Activated CD4-positive, CD25-positive, alpha-beta regulatory T cell treated with anti-CD3 and anti-CD28 coated beads, Interleukin-2, amount 50 U/mL, for 24 hours (primary cell): ENCODE measurements around the gene TBCEL.
"Not testable (repeated sequence)": the region's sequence is repeated elsewhere in the genome, so short reads cannot be mapped to it uniquely, and the experiment has no call there.

Experiments used
- ATAC-seq, 2 donors: fragments of 150-1000 bp; cut with Tn5 transposase; one replicate each; pipeline ENCODE4 v1.10.0; 2021; ENCODE audit warnings: mild to moderate bottlenecking in 1 of 2, moderate library complexity in 1 of 2

The TBCEL gene

DNA sequence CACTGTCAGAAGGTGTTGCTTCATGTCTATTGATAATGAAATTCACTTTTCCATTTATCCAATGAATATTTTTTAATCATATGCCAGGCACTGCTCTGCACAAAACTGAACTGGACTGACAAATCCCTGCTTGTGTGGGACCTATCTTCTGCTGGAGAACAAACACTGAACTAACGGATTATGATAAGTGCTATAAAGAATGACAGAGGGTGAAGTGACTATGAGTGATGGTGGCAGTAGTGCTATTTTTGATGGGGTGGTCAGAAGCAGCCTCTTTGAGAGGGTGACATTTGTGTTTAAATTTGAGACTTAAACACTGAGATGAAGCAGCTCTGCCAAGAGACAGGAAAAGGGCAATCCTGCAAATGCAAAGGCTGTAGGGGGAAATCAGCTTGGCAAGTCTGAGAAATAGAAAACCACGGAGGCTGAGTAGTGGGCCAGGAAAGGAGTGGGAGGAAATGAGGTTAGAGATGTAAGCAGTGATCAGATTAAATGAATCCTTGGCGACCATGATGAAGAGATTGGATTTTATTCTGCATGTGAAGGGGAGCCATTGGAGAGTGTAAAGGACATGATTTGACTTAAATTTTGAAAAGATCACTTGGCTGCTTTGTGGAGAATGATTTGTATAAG lies 6.0 kb downstream of the TBCEL start:
- ATAC-seq = no peak

DNA sequence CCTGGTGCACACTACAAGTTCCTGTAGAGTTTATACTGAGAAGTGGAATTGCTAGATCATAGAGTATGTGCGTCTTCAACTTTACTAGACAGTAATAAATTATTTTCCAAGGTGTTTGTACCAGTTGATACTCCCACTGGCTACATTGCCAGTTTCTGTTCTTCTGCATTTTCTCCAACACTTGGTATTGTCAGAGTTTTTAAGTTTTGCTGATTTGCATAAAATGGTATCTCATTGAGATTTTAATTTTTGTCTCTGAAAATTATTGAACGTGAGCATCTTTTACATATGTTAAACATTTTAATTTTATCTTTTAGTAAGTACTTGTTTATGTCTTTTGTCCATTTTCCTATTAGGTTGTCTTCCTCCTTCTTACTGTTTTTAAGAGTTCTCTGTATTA lies 7.3 kb downstream of the TBCEL start:
- no peak for ATAC-seq

DNA sequence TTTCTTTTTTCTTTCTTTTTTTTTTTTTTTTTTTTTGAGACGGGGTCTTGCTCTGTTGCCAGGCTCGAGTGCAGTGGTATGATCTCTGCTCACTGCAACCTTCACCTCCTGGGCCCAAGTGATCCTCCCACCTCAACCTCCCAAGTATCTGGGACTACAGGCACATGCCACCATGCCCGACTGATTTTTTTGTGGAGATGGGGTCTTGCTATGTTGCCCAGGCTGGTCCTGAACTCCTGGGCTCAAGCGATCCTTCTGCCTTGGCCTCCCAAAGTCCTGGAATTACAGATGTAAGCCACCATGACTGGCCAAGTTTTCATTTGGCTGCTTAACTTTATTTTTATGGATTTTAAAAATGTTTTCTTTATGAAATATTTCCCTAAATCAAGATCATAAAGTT lies 7.7 kb downstream of the TBCEL start:
- ATAC-seq = not testable (repeated sequence)

DNA sequence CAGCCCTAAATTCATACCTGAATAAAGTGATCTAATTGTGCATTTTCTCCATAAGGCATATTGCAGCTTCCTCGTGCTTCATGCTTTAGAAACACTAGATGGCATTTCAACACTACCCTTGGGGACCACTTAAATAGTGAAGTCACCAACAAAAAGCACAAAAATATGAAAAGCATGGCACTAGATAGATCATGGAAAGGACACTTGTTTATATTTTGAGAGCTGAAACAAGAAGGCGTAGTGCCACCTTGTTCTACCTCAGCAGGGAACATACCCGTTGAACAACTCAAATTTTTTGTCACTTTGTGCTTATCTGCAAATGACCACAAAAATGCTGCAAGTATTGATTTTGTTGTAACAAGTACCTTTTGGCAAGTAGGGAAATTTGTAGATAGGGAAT lies 8.6 kb downstream of the TBCEL start:
- ATAC-seq = no peak

DNA sequence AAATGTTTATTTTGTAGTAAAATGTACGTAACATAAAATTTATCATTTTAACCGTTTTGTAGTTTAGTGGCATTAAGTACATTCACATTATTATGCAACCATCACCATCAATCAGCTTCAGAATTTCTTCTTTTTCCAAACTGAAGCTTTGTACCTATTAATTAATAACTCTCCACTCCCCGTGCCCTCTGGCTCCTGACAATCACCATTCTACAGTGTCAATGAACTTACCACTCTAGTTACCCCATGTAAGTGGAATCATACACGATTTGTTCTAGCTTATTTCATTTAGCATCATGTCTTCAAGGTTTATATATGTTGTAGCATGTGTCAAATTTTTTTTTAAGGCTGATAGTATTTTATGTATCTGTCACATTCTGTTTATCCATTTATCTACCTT lies 9.7 kb downstream of the TBCEL start:
- no peak for ATAC-seq

DNA sequence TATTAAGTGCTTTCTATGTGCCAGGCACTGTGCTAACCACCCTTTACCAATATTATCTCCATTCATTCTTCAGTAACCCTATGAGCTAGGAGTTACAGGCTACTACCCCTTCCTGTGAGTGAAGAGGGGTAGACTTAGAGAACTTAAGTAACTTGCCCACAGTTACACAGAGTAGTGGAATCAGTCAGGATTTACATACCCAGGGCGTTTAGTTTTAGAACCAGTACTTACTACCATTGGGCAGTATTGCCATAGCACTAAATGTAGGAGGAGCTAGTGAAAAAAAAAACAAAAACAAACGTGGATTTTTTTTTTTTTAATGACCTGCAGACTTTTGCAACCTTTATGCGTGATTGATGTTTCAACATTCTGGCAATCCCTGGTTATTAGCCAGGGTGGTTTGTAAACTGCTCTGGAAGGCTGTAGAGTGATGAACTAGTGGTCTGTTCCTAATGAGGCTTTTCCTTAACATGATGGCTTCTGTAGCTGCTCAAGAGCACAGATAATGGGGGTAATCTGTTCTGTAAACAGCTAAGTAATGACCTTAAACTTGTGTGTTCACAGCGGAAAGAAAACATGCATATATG lies 11.4 kb downstream of the TBCEL start:
- ATAC-seq = no peak

DNA sequence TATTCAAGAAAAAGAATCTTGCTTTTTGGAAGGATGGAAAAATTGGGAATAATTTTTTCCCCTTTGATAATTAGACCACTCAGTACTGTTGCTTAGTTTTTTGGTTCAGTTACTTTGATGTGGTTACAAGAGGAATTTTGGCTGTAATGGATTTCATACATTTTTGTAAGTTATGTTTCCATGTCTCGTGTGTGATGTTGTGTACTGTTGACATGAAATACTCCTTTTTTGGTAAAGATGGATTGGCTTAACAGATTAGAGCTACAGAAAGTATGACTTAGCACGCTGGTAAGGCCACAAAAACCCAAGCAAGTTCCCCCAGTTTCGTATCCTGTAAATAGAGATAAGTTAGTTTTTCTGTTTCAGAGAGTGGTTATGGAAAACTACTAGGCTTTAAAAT lies 11.9 kb downstream of the TBCEL start:
- peak in 1 of 2 donors; percentile 45 for ATAC-seq

DNA sequence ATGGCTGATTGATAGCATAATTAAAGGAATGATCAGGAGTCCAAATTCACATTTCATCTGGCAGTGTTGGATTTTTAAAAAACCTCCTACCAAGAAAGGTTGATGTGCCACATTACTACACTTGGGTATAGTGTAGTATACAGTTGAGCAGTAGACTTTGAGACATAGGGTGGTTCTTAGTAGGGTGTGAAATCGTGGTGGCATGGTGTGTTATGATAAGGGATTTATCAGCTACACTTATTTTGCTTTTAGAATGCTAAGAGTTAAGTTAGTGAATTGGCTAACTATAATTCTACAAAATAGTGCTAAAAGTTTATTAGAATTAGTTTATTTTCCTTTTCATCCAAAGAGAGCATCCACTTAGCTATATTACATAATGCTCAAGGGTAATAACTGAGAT lies 13.1 kb downstream of the TBCEL start:
- ATAC-seq = no peak

DNA sequence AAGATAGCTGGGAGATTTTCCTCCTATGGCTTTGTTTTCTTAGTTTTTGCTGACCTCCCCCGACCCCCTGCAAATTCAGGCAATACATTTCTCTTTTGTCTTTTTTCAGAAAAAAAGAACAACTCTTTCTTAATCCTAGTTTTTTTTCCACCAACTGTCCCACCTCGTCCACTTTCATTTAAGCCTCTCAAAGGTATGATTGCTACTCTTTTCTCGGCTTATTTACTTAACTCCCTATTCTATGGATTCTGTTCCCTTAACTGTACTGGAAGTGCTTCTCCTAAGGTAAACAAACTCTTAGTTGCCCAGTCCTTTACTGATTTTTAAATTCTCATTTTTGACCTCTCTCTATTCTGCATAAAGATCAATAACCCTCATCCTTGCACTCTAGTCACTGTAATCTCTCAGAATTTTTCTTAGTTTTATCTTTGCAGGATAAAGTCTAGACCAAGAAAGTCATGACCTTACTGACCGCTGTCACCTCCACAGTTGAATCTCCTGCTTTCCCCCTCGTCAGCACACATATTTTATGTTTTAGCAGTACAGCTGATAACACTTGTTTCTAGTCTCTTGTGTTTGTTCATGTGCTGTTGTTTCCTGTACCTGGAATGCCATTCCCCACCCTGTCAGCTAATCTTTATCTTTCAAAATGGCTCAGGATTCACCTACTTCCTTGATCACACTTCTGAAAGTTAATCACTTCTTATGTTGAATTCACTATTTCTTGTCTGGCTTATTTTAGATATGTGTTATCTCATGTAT lies 14.9 kb downstream of the TBCEL start:
- no peak for ATAC-seq

DNA sequence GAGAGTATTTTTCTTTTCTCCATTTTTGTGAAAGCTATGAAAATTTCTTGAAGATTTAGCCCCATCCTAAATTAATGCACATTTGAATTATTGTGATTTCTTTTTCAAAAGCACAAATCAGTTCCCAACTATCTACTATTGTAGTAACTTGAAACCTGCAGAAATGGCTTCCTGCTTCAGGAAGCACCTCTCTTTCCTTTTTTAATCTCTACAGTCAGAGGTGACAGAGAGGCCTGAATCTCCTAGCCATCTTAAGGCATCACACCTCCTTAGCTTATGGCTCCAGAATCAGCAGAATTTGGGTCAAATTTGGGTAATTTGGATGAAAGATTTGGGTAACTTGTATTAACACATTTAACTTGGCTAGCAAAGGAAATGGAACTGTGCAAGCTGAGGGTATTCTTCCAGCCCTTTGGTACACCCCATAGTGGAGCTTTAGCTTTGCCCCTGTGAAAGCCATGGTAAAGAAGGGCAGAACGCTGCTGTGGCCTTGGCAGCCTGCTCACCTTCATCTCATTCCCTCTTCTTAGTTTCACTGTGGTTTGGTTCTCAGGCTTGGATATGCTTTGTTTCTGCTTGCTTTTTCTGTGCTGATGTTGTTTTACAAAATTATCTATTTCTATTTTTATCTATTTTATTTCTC lies 16.2 kb downstream of the TBCEL start:
- ATAC-seq = no peak

DNA sequence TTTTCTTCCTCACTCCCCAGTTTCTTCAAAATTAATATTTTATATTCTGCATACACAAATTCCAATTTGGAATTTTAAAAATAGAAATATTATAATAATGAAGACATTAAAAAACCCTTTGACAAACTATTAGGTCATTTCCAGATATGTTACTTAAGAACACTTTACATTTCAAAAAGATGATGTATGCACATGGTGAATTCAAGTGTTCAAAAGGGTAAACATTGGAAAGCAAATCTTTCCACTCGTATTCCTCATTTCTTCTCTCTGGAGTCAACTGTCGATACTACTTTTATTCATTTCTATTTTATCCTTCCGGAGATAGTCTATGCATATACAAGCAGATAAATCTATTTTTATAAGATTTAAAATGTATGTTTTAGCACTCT lies 16.7 kb downstream of the TBCEL start:
- ATAC-seq = no peak

DNA sequence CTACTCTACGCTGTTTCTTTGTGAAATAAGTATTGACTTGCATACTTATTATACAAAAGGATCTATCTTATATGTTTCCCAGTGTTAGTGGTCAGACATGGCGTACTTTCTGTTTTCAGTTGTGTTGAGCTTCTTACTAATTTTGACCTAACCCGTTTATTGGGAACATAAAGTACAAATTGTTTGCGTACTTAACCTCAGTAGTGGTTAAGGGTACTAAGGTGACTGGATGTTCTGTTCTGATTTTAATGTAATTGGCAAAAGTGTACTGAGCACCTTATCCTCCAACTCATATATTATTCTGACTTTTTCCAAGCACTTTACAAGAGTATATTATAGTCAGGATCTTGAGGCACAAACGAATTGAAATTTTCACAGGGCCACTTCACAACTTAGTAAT lies 17.2 kb downstream of the TBCEL start:
- ATAC-seq = no peak

DNA sequence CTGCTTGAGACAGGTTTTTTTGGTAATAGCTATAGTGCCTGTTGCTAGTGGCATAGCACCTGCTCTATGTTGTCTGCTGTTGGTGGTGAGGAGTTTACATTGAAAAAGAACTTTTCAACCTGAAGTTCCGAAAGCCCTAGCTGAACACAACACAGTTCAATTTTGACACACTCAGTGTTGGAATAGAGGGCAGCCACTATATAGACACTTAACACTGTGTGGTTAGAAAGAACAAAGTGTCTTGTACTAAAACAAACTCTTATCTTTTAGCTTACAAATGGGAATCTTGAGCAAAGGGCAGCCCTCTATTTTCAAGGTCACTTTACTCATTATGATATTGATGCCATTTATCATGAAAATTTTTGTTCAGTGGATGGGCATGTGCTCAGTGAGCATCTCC lies 18.4 kb downstream of the TBCEL start:
- no peak for ATAC-seq

DNA sequence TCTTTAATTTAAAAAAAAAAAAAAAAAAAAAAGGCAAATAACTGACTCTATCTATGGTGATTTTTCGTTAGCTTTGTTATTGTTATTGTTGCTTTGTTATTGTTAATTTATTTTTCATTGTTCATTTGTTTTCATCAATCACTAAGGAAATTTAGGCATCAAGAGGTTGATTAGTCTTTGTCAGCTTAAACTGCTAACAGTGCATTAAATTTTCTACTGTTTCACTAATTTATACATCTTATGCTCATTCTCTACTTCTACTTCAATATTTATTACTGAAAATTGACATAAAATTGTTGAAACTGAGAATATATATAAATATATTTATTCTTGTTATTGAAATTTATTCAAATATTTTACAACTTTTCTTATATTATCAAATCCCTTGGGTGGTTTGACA lies 24.0 kb downstream of the TBCEL start:
- no peak for ATAC-seq

DNA sequence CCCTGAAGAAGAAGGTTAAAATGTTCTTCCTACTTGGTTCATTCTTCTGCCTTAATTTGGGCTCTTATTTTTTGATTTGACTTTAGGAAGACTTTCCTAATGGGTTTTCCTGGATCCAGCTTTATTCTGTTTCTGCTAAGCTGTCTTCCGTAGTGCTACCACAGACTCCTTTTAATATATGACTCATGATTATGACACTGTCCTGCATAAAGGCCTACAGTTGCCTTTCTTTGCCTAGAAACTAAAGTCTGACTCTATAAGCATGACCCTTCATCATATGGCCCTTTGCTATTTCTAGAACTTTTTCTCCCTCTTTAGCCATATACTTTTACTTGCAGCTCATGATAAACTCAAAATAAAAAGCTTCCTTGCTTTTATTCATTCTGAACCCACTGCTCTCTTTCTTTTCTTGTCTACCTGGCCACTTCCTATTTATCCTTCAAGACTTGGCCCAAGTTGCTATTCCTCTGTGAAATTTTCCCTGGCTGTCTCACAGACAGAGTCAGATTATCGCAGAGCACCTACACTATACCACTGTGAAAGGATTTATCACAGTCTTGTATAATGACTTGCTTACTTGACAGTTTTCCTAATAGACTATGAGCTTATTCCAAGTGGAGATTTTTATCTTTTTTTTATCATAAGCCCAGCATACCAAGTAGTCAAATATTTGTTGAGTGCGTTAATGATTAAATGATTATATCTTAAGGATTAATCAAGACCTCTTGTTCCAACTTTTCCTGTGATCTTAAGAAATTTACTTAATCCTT lies 24.7 kb downstream of the TBCEL start:
- ATAC-seq = no peak

DNA sequence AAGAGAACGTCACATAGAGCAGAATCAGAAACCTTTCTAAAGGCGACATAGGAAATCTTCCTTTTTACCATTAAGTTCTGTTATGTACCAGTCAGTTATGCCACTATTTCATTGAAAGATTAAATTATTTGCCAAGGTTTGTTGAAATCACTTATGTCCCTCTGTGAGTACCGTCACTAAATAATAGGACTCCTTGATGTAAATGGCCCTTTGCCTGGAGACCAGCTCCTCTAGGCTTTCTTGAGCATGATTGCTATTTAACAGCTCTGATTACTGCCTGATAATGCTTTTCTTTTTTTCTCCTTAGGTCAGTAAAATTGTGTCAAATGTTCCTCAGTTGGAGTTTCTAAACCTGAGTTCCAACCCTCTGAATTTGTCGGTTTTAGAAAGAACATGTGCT lies 29.3 kb downstream of the TBCEL start:
- ATAC-seq = no peak

DNA sequence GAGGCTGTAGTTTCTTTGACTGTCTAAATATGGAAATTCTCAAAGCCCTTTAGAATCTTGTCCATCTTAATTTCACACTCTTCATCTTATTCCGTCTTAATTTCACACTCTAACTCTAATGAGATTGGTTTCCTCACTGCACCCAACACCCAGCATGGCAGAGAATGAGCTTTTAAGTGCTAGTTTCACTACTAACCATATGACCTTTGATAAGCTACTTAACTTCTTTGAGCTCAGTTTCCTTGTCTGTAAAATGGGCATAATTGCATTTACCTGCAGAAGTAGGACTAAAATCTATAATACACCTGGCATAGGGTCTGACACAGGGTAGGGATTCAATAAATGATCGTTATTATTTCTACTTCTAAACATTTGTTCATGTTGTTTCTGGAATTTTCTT lies 30.4 kb downstream of the TBCEL start:
- no peak for ATAC-seq

DNA sequence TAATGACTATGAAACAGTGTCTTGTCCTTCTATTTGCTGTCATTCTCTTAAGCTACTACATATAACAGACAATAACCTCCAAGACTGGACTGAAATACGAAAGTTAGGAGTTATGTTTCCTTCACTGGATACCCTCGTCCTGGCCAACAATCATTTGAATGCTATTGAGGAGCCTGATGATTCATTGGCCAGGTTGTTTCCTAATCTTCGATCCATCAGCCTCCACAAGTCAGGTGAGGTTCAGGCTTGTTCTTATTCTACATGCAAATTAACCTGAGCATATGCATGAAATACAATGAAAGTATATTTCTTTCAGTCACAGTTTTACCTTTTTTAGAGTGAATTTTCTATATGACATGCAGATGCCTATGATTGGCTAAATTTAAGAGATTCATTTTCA lies 31.2 kb downstream of the TBCEL start:
- ATAC-seq = no peak

DNA sequence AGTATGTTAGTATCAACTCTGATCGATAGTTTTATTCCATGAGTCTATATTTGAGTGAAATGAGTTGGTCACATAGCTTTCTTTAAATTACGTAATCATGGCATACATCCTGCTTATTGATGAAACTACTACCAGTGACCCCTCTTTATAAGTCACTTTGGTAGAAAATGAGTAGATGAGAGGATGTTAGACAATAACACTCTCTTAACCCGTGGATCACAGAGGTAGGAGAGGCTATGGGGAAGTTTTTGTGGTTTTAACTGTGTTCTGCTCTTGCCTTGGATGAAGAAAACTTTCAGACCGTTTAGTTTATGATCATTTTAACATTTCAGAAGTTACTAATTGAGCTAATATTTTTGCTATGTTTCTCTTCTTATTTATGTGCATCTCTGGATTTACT lies 34.0 kb downstream of the TBCEL start:
- ATAC-seq = no peak

DNA sequence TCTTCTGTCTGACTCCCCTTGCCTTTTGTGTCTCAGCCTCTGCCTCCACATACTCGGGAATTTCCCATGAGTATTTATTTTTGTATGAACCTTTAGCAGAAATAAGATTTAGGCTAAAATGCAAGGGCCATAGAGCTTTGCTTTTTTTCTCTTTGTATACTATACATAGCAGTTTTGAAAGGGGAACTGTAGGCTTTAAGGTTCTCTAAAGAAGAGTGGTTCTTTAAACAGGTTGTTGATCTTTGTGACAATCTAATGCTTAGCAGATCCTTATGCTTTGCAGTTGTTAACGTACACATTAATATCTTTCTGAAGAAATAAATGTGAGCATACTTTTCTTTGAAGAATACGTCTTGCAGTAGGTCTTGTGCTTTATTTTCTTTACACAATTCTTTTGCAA lies 35.0 kb downstream of the TBCEL start:
- no peak for ATAC-seq

DNA sequence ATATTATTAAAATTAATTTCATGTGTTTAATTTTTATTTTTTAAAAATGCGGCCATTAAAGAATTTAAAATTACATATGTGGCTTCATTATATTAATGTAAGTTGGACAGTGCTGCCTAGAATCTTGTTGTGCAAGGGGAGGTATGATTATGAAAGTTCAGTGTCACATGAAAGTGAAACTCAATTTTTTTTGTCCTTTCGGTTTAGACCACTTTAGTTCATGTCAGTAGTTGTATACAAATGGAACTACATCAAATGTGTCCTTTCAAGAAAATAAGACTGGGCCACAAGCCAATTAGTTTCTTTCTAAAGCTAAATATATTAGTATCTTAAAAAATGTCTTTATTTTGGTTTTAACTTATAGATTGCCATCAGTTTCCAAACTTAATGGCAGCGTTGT lies 35.7 kb downstream of the TBCEL start:
- ATAC-seq = peak; percentile 38 to 45

DNA sequence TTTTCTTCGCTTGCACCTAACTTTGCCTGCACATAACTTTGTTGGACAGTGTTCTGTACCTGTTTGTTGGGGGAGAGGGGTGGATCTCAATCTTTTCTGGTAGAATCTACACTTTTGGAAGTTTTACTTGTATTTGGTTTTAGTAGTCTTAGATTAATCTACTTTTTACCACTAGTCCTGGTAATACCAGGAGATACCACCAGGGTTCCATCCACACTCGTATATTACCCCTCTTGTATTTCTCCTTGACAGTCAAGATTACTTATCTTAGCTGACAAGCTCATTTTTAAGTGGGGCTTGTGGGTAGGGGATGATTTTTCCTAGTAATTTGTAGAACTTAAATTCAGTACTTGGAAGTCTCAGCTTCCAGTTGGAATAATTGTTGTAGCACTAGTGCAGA lies 39.8 kb downstream of the TBCEL start:
- no peak for ATAC-seq

DNA sequence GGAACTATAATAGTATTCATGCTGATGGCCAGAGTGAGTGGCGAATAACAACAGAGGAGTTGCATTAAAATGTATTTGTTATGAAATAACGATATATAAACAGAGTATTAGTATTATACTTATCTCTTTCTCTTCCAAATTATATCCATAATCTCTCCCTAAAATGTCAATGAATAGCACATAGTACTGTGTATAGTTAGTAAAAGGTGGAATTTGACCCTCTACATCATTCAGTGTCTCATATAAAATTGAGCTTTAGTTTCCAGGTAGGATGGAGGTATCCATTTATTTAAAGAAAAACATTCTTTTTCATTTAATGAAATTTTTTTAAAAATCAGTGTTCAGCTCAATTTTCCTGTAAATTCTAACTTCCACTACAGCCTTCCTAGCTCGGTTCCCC lies 42.7 kb downstream of the TBCEL start:
- no peak for ATAC-seq
